Mammary epithelial cell (primary cell): Measurements from ENCODE around the gene GPR18.

Experiments
- EZH2 ChIP-seq: IDR thresholded peaks from 2 replicates; pipeline ENCODE4 v1.6.1; 2012; ENCODE audit warnings: low read length, inconsistent platforms, borderline replicate concordance
- TF ChIP-seq, protein P1 (sequence below), 2 donors: IDR thresholded peaks in 1 of 2; conservative IDR thresholded peaks in 1 of 2; 2 replicates each; pipeline ENCODE4 v1.5.1; 2011 to 2012; ENCODE audit warnings: inconsistent platforms in 2 of 2, low read length in 2 of 2, mild to moderate bottlenecking in 2 of 2, control low read depth in 1 of 2, low read depth in 1 of 2; ENCODE audit not compliant: insufficient read depth in 1 of 2; ENCODE audit errors: extremely low read depth in 1 of 2

DNA sequence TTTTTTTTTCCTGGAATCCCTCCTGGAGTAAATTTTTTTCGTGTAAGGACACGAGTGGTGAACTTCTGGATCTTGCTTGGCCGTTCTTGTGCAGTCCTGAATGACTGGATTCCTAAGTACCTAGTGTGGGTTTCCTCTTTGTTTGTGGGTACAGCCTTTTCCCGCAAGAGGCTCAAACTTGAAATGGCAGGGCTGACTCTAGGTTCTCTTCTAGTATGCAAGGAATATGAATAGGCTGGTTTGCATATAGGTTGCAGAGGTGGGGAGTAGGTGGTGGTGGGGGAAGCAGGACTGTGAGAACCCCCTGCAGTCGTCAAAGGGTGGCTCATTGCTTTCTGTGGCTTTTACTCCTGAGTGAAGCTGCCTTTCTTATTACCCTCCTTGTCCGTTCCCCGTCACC is 43.9 kb downstream of the GPR18 start:
- TF ChIP-seq, protein P1, sequence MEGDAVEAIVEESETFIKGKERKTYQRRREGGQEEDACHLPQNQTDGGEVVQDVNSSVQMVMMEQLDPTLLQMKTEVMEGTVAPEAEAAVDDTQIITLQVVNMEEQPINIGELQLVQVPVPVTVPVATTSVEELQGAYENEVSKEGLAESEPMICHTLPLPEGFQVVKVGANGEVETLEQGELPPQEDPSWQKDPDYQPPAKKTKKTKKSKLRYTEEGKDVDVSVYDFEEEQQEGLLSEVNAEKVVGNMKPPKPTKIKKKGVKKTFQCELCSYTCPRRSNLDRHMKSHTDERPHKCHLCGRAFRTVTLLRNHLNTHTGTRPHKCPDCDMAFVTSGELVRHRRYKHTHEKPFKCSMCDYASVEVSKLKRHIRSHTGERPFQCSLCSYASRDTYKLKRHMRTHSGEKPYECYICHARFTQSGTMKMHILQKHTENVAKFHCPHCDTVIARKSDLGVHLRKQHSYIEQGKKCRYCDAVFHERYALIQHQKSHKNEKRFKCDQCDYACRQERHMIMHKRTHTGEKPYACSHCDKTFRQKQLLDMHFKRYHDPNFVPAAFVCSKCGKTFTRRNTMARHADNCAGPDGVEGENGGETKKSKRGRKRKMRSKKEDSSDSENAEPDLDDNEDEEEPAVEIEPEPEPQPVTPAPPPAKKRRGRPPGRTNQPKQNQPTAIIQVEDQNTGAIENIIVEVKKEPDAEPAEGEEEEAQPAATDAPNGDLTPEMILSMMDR (conservative IDR thresholded peaks at IDR 0.05 in 1 of 2, IDR thresholded peaks at IDR 0.05 in 1 of 2; ENCODE audit: extremely low read depth in 1 of 2, insufficient read depth in 1 of 2, low read depth in 1 of 2, low read length in 2 of 2) = no peak
- no peak for TF ChIP-seq EZH2
